Liver (tissue), 3 donors: Measurements from ENCODE around the gene MEGF11.

Experiments used
- RAD21 ChIP-seq, 2 donors: IDR thresholded peaks; 2 replicates each; pipeline ENCODE4 v1.6.1; 2016; ENCODE audit warnings: antibody characterized with exemption in 2 of 2, mild to moderate bottlenecking in 2 of 2
- TF ChIP-seq, protein P1 (sequence below): fragments of 150-350 bp; IDR thresholded peaks from 2 replicates; pipeline ENCODE4 v1.5.1; 2017; ENCODE audit warnings: improper control_type of control experiment, low read depth, low read length; ENCODE audit not compliant: missing input control
- donor health status: healthy.
- donor health status: healthy.

DNA sequence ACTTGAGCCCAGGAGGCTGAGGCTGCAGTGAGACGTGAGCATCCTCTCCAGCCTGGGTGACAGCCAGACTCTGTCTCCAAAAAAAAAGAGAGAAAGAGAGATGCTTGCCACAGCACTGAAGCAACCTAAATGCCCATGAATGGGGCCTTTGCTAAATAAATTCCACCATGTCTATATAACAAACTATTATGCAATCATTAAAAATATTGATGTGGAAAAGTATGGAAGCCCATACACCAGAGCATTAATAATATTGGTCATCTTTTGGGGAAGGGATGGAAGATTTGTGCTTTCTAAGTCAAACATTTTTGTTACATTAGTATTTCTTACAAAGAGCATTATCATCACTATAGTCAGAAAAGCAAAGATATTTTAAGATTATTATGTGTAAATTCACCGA lies 116.6 kb downstream of the MEGF11 start:
- TF ChIP-seq, protein P1, sequence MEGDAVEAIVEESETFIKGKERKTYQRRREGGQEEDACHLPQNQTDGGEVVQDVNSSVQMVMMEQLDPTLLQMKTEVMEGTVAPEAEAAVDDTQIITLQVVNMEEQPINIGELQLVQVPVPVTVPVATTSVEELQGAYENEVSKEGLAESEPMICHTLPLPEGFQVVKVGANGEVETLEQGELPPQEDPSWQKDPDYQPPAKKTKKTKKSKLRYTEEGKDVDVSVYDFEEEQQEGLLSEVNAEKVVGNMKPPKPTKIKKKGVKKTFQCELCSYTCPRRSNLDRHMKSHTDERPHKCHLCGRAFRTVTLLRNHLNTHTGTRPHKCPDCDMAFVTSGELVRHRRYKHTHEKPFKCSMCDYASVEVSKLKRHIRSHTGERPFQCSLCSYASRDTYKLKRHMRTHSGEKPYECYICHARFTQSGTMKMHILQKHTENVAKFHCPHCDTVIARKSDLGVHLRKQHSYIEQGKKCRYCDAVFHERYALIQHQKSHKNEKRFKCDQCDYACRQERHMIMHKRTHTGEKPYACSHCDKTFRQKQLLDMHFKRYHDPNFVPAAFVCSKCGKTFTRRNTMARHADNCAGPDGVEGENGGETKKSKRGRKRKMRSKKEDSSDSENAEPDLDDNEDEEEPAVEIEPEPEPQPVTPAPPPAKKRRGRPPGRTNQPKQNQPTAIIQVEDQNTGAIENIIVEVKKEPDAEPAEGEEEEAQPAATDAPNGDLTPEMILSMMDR, result no peak
- TF ChIP-seq RAD21 (IDR thresholded peaks at IDR 0.05), result no peak
